GM20000 (cell line): ENCODE measurements around the gene ZNF670.

Experiments
- DNase-seq: peaks from one replicate; pipeline ENCODE4 v3.0.0; 2012; ENCODE audit warnings: low spot score
- CTCF ChIP-seq: IDR thresholded peaks from 2 replicates; pipeline ENCODE4 v1.5.1; 2012; ENCODE audit warnings: mild to moderate bottlenecking, control low read depth; ENCODE audit errors: extremely low read depth, missing control alignments

Gene ZNF670

GRCh38 chr1:247110627-247111258 is 32.1 kb upstream of the ZNF670 start:
- DNase-seq: no peak

DNA sequence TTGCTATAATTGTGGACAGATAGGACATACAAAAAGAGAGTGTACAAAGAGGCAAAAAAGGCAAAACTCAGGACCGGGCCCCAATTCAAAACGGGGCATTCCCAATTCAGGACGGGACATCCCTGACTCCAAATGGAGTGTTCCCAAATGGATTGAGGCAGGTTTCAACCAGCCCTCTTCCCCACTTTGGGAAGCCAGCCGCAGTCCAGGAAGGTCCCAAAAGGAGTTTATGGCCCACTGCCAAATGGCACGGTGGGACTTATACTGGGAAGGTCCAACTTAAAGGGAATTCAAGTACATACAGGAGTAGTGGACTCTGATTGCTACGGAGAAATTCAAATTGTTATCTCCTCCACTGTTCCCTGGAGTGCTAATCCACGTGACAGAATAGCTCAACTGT is 29.1 kb upstream of the ZNF670 start:
- DNase-seq: no peak

More at GRCh38 chr1:247110627-247111258, 32.1 kb upstream of the ZNF670 start:
- TF ChIP-seq CTCF: no peak

DNA sequence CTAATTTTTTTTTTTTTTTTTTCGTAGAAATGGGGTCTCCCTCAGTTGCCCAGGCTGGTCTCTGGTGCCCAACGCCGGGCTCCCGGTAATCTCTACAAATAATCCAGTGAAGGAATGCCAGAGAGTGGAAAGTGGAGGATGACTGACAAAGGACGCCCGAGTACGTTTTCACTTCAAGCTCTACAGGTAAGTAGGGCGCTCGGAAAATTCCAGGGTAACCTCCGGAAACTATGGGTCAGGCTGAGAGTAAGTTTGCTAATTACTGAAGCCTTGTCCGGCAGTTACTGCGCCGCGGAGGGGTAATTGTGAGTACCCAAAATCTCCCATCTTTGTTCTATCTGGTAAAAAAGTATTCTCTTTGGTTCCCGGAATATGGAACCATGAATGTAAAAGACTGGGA is 27.4 kb upstream of the ZNF670 start:
- no peak for TF ChIP-seq CTCF
- no peak for DNase-seq

More for the DNA sequence above, 29.1 kb upstream of the ZNF670 start:
- no peak for TF ChIP-seq CTCF

DNA sequence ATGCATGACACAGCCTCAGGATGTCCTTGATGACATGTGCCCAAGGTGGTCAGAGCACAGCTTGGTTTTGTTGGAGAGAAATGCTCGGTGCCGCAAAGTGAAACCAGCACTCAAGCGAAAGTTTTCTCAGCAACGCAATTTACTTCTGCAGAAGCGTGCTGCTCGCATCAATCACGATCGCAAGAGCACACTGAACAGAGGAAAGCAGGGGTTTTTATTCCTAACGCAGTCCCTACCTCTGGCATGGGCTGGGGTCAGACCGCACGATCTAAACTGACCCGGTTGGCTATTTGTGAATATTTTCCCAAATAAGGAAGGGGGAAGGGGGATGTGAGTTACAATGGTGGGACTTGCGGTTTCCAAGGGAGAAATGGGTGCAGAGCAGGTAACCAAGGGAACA is 26.4 kb upstream of the ZNF670 start:
- no peak for DNase-seq

GRCh38 chr1:247103859-247104591 is 25.4 kb upstream of the ZNF670 start, which contains the start of gene ZNF669:
ZNF669 (minus strand) TSS chr1:247104356; CDS start chr1:247104199, 157 bp downstream.
- peak; percentile 95 for DNase-seq
- TF ChIP-seq CTCF: no peak

More for the DNA sequence above, 26.4 kb upstream of the ZNF670 start:
- TF ChIP-seq CTCF: no peak

DNA sequence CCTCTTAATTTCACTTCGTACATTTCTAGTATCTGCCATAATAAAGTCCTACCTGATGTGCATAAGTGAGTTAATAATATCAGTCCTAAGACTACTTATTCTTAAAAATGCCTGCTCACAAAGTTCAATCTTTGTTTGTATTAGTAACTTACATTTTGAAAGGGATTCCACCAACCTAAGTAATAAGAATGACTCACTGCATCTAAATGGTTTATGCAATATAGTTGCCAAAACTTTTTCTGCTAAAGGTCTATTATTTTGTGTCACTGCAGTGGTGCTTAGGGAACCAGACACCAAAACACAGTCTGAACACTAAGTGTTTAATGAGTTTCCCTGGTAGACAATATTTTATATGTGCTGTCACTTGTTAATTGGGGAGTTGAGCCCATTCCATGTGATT is 23.8 kb upstream of the ZNF670 start:
- TF ChIP-seq CTCF: no peak
- DNase-seq: no peak

GRCh38 chr1:247100676-247101279 is 22.2 kb upstream of the ZNF670 start:
- TF ChIP-seq CTCF: no peak
- no peak for DNase-seq
